Right cardiac atrium (tissue), 5 donors: ENCODE results near the gene CBY1. TPM values are rescaled to one million over a fixed set of nuclear protein-coding genes. Genes with fewer than 3 reads are reported as not detected.

ENCODE experiments used
- ATAC-seq, 2 donors: fragments of 200-7000 bp; cut with Tn5 transposase; one replicate each; pipeline versions ENCODE4 v1.8.0 to v1.9.1; 2020; ENCODE audit warnings: moderate library complexity in 2 of 2, mild to moderate bottlenecking in 1 of 2
- DNase-seq, 3 donors: peaks; one replicate each; pipeline ENCODE4 v3.0.0-alpha.2; 2020
- H3K27ac ChIP-seq: one replicate; pipeline ENCODE4 v1.5.1; 2013; ENCODE audit warnings: mild to moderate bottlenecking, low read length, control low read depth, moderate library complexity
- H3K27me3 ChIP-seq: one replicate; pipeline ENCODE4 v1.6.1; 2013; ENCODE audit not compliant: control insufficient read depth, insufficient read depth
- H3K4me1 ChIP-seq: one replicate; pipeline ENCODE4 v1.6.1; 2013; ENCODE audit warnings: low read length; ENCODE audit not compliant: control insufficient read depth, insufficient read depth
- H3K4me3 ChIP-seq: one replicate; pipeline ENCODE4 v1.5.1; 2013; ENCODE audit warnings: low read length, control low read depth
- H3K9me3 ChIP-seq: one replicate; pipeline ENCODE4 v1.6.1; 2013; ENCODE audit warnings: low read length; ENCODE audit not compliant: control insufficient read depth
- WGBS: extraction: QIAGEN DNeasy Blood & Tissue Kit; methylation state at CpG from one replicate; pipeline ENCODE4 v1.1.7; 2013; 5-methylcytosine and 5-hydroxymethylcytosine counted together
- intact Hi-C, 4 donors: fragments of 100-400 bp; cut with DNase I; formaldehyde crosslinking; loops; one replicate each; pipeline versions ENCODE4 v1.11.0 to v1.14.0; 2022 to 2023
- polyA plus RNA-seq: library from polyadenylated mRNA; stranded (reverse); fragments of 200-250 nt; gene quantifications from one replicate; pipeline ENCODE4 v1.2.3, GENCODE V29; 2013
- total RNA-seq, 4 donors: library from RNA; stranded (reverse); fragmentation: NEBNext Ultra II Directional; extraction: Animal tissue kit (Norgen Biotek cat#: 25700); gene quantifications; one replicate each; pipeline ENCODE4 v1.2.1, GENCODE V29; 2021
- donor health status: healthy with polysubstance abuse.
- donor health status: DM: no; HTN: yes; CAD: no.
- donor health status: DM: no; HTN: no; CAD: no.
- donor health status: DM: no; HTN: yes; CAD: no; lungs with severe emphysema.
- donor health status: DM: yes; HTN: yes; CAD: no.

The CBY1 gene
- total and polyA plus RNA-seq, 5 donors, result 35.6 to 63.0 (median 41.8) TPM

GRCh38 chr22:38704654-38705234, 48.3 kb downstream of the CBY1 start:
- H3K4me1 ChIP-seq, result peaks cover 7% of the 10 kb centered on the region
- DNase-seq (no peak), ATAC-seq (no peak)
- intact Hi-C loops, result no loop called here
- H3K9me3 ChIP-seq, result no peaks in the 10 kb centered on the region
- H3K27ac ChIP-seq, result peak overlapping the region; percentile 86
- 17% methylated on average over 10 of the region's 10 CpGs for WGBS
- no peaks in the 10 kb centered on the region for H3K27me3 ChIP-seq
- H3K4me3 ChIP-seq, result peak overlapping the region; percentile 16

- WGBS, result under 1% methylated on average over 55 of the region's 55 CpGs
- intact Hi-C loops, result no loop called here
- H3K27me3 ChIP-seq, result no peaks in the 10 kb centered on the region
- peaks cover 7% of the 10 kb centered on the region for H3K4me1 ChIP-seq
- peak within 1 kb of the TSS; percentile 86 for H3K27ac ChIP-seq
- ATAC-seq (peak; percentile 93 to 95), DNase-seq (peak; percentile 98 to 99 (median 98))
- H3K4me3 ChIP-seq, result peak within 1 kb of the TSS; percentile 71
- H3K9me3 ChIP-seq, result no peaks in the 10 kb centered on the region
Measured at GRCh38 chr22:38705235-38706100, 49.0 kb downstream of the CBY1 start, which contains the start of gene GTPBP1. GTPBP1 (plus strand) TSS chr22:38705944; CDS start chr22:38705956, 12 bp downstream.

- Histone ChIP-seq H3K4me3 (peak overlapping the region; percentile 71), H3K27me3 (no peaks in the 10 kb centered on the region), H3K4me1 (peaks cover 7% of the 10 kb centered on the region), H3K9me3 (no peaks in the 10 kb centered on the region), H3K27ac (peak overlapping the region; percentile 83)
- intact Hi-C loops, result no loop called here
- under 1% methylated on average over 76 of the region's 80 CpGs for WGBS
- DNase-seq (peak; percentile 53 to 82 (median 73)), ATAC-seq (peak; percentile 2 to 22)
Measured at GRCh38 chr22:38706101-38706900, 49.9 kb downstream of the CBY1 start.

- Histone ChIP-seq H3K9me3 (no peaks in the 10 kb centered on the region), H3K27me3 (no peaks in the 10 kb centered on the region), H3K4me1 (peaks cover 7% of the 10 kb centered on the region), H3K4me3 (peak overlapping the region; percentile 71), H3K27ac (no peak overlapping the region)
- ATAC-seq (no peak), DNase-seq (no peak)
- WGBS, result 3% methylated on average over 4 of the region's 4 CpGs
- intact Hi-C loops, result no loop called here
Measured at GRCh38 chr22:38706901-38707195, 50.4 kb downstream of the CBY1 start.

- WGBS, result 51% methylated on average over 2 of the region's 2 CpGs
- H3K27ac ChIP-seq, result no peak overlapping the region
- no peak for ATAC-seq
- H3K9me3 ChIP-seq, result no peaks in the 10 kb centered on the region
- intact Hi-C loops, result no loop called here
- no peaks in the 10 kb centered on the region for H3K27me3 ChIP-seq
- DNase-seq, result no peak
- peaks cover 7% of the 10 kb centered on the region for H3K4me1 ChIP-seq
- peak overlapping the region; percentile 71 for H3K4me3 ChIP-seq
Measured at GRCh38 chr22:38707346-38707745, 50.9 kb downstream of the CBY1 start.

- Histone ChIP-seq H3K27ac (no peak overlapping the region), H3K4me1 (peaks cover 11% of the 10 kb centered on the region), H3K4me3 (no peak overlapping the region), H3K9me3 (no peaks in the 10 kb centered on the region), H3K27me3 (no peaks in the 10 kb centered on the region)
- intact Hi-C loops, result no loop called here
- WGBS, result 89% methylated on average over 3 of the region's 3 CpGs
- ATAC-seq (no peak), DNase-seq (no peak)
Measured at GRCh38 chr22:38707984-38708383, 51.5 kb downstream of the CBY1 start.

GRCh38 chr22:38709306-38709705, 52.9 kb downstream of the CBY1 start:
- 78% methylated on average over 3 of the region's 3 CpGs for WGBS
- H3K4me1 ChIP-seq, result peaks cover 15% of the 10 kb centered on the region

GRCh38 chr22:38710351-38710750, 53.9 kb downstream of the CBY1 start:
- Histone ChIP-seq H3K4me1 (peaks cover 18% of the 10 kb centered on the region), H3K9me3 (no peaks in the 10 kb centered on the region), H3K27ac (no peak overlapping the region), H3K4me3 (no peak overlapping the region), H3K27me3 (no peaks in the 10 kb centered on the region)
- WGBS, result 88% methylated on average over 3 of the region's 3 CpGs
- DNase-seq, result no peak
- intact Hi-C loops, result loop anchor here in 1 of 4 donors (5.0 kb wide), 1 partner anchor 42 kb away; no protein-coding TSS in a partner anchor
- no peak for ATAC-seq

More at GRCh38 chr22:38709306-38709705, 52.9 kb downstream of the CBY1 start:
- intact Hi-C loops, result no loop called here
- H3K27me3 ChIP-seq, result no peaks in the 10 kb centered on the region
- H3K4me3 ChIP-seq, result no peak overlapping the region
- no peak for DNase-seq
- ATAC-seq, result no peak
- H3K27ac ChIP-seq, result no peak overlapping the region
- H3K9me3 ChIP-seq, result no peaks in the 10 kb centered on the region

- Histone ChIP-seq H3K4me1 (peaks cover 18% of the 10 kb centered on the region), H3K27ac (no peak overlapping the region), H3K9me3 (no peaks in the 10 kb centered on the region), H3K27me3 (no peaks in the 10 kb centered on the region), H3K4me3 (no peak overlapping the region)
- intact Hi-C loops, result loop anchor here in 1 of 4 donors (5.0 kb wide), 1 partner anchor 41 kb away; no protein-coding TSS in a partner anchor
- ATAC-seq (no peak), DNase-seq (no peak)
- WGBS, result 83% methylated on average over 3 of the region's 3 CpGs
Measured at GRCh38 chr22:38710866-38711265, 54.4 kb downstream of the CBY1 start.

GRCh38 chr22:38712486-38713207, 56.2 kb downstream of the CBY1 start:
- Histone ChIP-seq H3K4me3 (no peak overlapping the region), H3K9me3 (no peaks in the 10 kb centered on the region), H3K27me3 (no peaks in the 10 kb centered on the region), H3K27ac (no peak overlapping the region), H3K4me1 (peaks cover 14% of the 10 kb centered on the region)
- ATAC-seq, result no peak
- intact Hi-C loops, result loop anchor here in 1 of 4 donors (5.0 kb wide), 1 partner anchor 40 kb away; no protein-coding TSS in a partner anchor
- no peak for DNase-seq
- 76% methylated on average over 11 of the region's 11 CpGs for WGBS
